Endothelial cell of umbilical vein (primary cell): Measurements from ENCODE around the gene SENP5. TPM values are rescaled to one million over a fixed set of nuclear protein-coding genes. Genes with fewer than 3 reads are reported as not detected.
"Not testable (repeated sequence)": the region's sequence is repeated elsewhere in the genome, so short reads cannot be mapped to it uniquely, and the experiment has no call there.

Experiments
- BruUV-seq: library from RNA; stranded (reverse); fragments of 400-500 nt; replicated peaks from 2 replicates; lab custom pipeline; 2021; lab: Mats Ljungman, UMichigan
- CTCF ChIA-PET: fragments of 300-600, 350-600 bp; sonication (Branson Sonifier 250); formaldehyde crosslinking; loops from one replicate; lab custom pipeline; 2021; ENCODE audit warnings: antibody characterized with exemption, inconsistent platforms; lab: Charles Lee
- POLR2A ChIA-PET: fragments of 300-600, 350-600 bp; sonication (Branson Sonifier 250); formaldehyde crosslinking; loops from one replicate; lab custom pipeline; 2021; ENCODE audit warnings: antibody characterized with exemption, inconsistent platforms; lab: Charles Lee
- DNase-seq: peaks from one replicate; pipeline ENCODE4 v3.0.0-alpha.2; 2011; ENCODE audit warnings: low read depth, low spot score
- FAIRE-seq: peaks from 2 replicates; lab custom pipeline; 2011; peaks lifted over from hg19 to GRCh38; lab: Jason Lieb, UNC
- H2AFZ ChIP-seq: 2 replicates; pipeline ENCODE4 v1.6.0; 2012; ENCODE audit warnings: low read depth, low read length, control low read depth, inconsistent platforms
- H3K27ac ChIP-seq: 2 replicates; pipeline ENCODE4 v1.5.1; 2011; ENCODE audit warnings: low read depth, mild to moderate bottlenecking, control low read depth, low read length, moderate library complexity; ENCODE audit not compliant: insufficient read depth
- H3K27me3 ChIP-seq, 2 experiments: 2 replicates each; pipeline versions ENCODE4 v1.6.0 to v1.6.1; 2011; ENCODE audit warnings: low read length in 2 of 2, mixed read lengths in 1 of 2; ENCODE audit not compliant: control insufficient read depth in 2 of 2, insufficient read depth in 2 of 2
- H3K36me3 ChIP-seq, 2 experiments: 2 replicates in 1 of 2; 3 replicates in 1 of 2; pipeline ENCODE4 v1.5.1; 2011; ENCODE audit warnings: low read length in 2 of 2, mild to moderate bottlenecking in 1 of 2, moderate library complexity in 1 of 2; ENCODE audit not compliant: control insufficient read depth in 2 of 2, insufficient read depth in 2 of 2; ENCODE audit errors: extremely low read depth in 1 of 2
- H3K4me1 ChIP-seq: 3 replicates; pipeline ENCODE4 v1.5.1; 2011; ENCODE audit warnings: mild to moderate bottlenecking, low read length; ENCODE audit not compliant: control insufficient read depth, insufficient read depth; ENCODE audit errors: extremely low read depth
- H3K4me2 ChIP-seq: 2 replicates; pipeline ENCODE4 v1.6.1; 2011; ENCODE audit warnings: low read length, control low read depth, mixed read lengths; ENCODE audit not compliant: insufficient read depth
- H3K4me3 ChIP-seq, 3 experiments: fragments of 200-600 bp in 1 of 3; sonication (generic), shearing (Covaris generic) in 1 of 3; replicated peaks in 1 of 3; 2 replicates each; pipeline ENCODE4 v1.5.1; 2011 to 2016; ENCODE audit warnings: control low read depth in 3 of 3, low read length in 3 of 3, mild to moderate bottlenecking in 2 of 3, inconsistent platforms in 1 of 3, low read depth in 1 of 3, moderate library complexity in 1 of 3; ENCODE audit not compliant: insufficient read depth in 1 of 3
- H3K79me2 ChIP-seq: 2 replicates; pipeline ENCODE4 v1.6.0; 2012; ENCODE audit warnings: low read length, inconsistent platforms; ENCODE audit not compliant: control insufficient read depth, insufficient read depth
- H3K9ac ChIP-seq: replicated peaks from 2 replicates; pipeline ENCODE3; 2011; ENCODE audit warnings: low read length, control low read depth; ENCODE audit not compliant: insufficient read depth; ENCODE audit errors: extremely low read depth
- H3K9me1 ChIP-seq: replicated peaks from 3 replicates; pipeline ENCODE4 v1.6.0; 2011; ENCODE audit warnings: mild to moderate bottlenecking, low read length; ENCODE audit not compliant: control insufficient read depth, insufficient read depth; ENCODE audit errors: extremely low read depth
- H3K9me3 ChIP-seq: replicated peaks from 2 replicates; pipeline ENCODE4 v1.5.1; 2012; ENCODE audit warnings: low read length, inconsistent platforms; ENCODE audit not compliant: control insufficient read depth, insufficient read depth
- H4K20me1 ChIP-seq: replicated peaks from 2 replicates; pipeline ENCODE3; 2011; ENCODE audit warnings: mild to moderate bottlenecking, low read length; ENCODE audit not compliant: control insufficient read depth, insufficient read depth; ENCODE audit errors: extremely low read depth
- EZH2 ChIP-seq: IDR thresholded peaks from 2 replicates; pipeline ENCODE4 v1.6.1; 2012; ENCODE audit warnings: borderline replicate concordance, low read depth, mild to moderate bottlenecking, moderate library complexity, low read length, inconsistent platforms; ENCODE audit not compliant: severe bottlenecking
- FOS ChIP-seq: IDR thresholded peaks from 2 replicates; pipeline ENCODE4 v1.6.1; 2011; ENCODE audit warnings: mild to moderate bottlenecking, low read length, moderate library complexity, borderline replicate concordance; ENCODE audit not compliant: insufficient read depth
- GATA2 ChIP-seq: IDR thresholded peaks from 2 replicates; pipeline ENCODE4 v1.7.0; 2011; ENCODE audit warnings: low read depth, mild to moderate bottlenecking, moderate library complexity, mixed read lengths, low read length; ENCODE audit not compliant: insufficient read length, insufficient read depth
- JUN ChIP-seq: IDR thresholded peaks from 2 replicates; pipeline ENCODE4 v1.6.1; 2011; ENCODE audit warnings: borderline replicate concordance, low read depth; ENCODE audit not compliant: insufficient read length, insufficient read depth
- MYC ChIP-seq: IDR thresholded peaks from one replicate; pipeline ENCODE4 v1.6.1; 2011; ENCODE audit warnings: mild to moderate bottlenecking, low read depth, low read length
- POLR2A ChIP-seq: IDR thresholded peaks from 2 replicates; pipeline ENCODE4 v1.6.1; 2012; ENCODE audit warnings: low read depth, mild to moderate bottlenecking, control low read depth, low read length
- POLR2AphosphoS5 ChIP-seq: IDR thresholded peaks from 2 replicates; pipeline ENCODE4 v1.6.1; 2012; ENCODE audit warnings: low read depth, mild to moderate bottlenecking, control low read depth, low read length, moderate library complexity; ENCODE audit not compliant: insufficient read depth
- dilution Hi-C: fragments of 300-500 bp; cut with MboI; formaldehyde crosslinking; loops from one replicate; pipeline ENCODE4 v1.15.0; 2019; ENCODE audit warnings: low sequenced_read_pairs; ENCODE audit not compliant: extremely low pct_ligation_motif_present
- intact Hi-C: fragments of 100-400 bp; cut with micrococcal nuclease; formaldehyde crosslinking; loops from one replicate; pipeline ENCODE4 v1.10.0; 2022
- polyA plus RNA-seq, 4 experiments: library from polyadenylated mRNA; depleted of rRNA in 3 of 4; stranded (reverse) in 3 of 4; unstranded in 1 of 4; fragments of >200 nt; gene quantifications; 2 replicates each; pipeline versions ENCODE4 v1.2.1 to v1.2.3, GENCODE V29; 2011 to 2012; ENCODE audit warnings: missing spikeins in 1 of 4
- total RNA-seq: library from RNA; stranded (reverse); gene quantifications from 2 replicates; pipeline ENCODE4 v1.2.3, GENCODE V29; 2021
- TF ChIP-seq, protein P1 (sequence below): IDR thresholded peaks from 2 replicates; pipeline ENCODE4 v1.6.1; 2011; ENCODE audit not compliant: insufficient read depth, insufficient read length
- TF ChIP-seq, protein P2 (sequence below), 2 donors: IDR thresholded peaks; 1 replicate in 1 of 2; 2 replicates in 1 of 2; pipeline ENCODE4 v1.5.1; 2011; ENCODE audit warnings: low read length in 2 of 2, mild to moderate bottlenecking in 2 of 2, moderate library complexity in 2 of 2, control low read depth in 1 of 2, inconsistent platforms in 1 of 2, low read depth in 1 of 2; ENCODE audit not compliant: insufficient read depth in 1 of 2; ENCODE audit errors: extremely low read depth in 1 of 2

Gene SENP5
- total and polyA plus RNA-seq, 2 donors (not counting 3 experiments of a cell fraction or from before 2014, with no cell fraction given), result 7.9 to 33.5 TPM

DNA sequence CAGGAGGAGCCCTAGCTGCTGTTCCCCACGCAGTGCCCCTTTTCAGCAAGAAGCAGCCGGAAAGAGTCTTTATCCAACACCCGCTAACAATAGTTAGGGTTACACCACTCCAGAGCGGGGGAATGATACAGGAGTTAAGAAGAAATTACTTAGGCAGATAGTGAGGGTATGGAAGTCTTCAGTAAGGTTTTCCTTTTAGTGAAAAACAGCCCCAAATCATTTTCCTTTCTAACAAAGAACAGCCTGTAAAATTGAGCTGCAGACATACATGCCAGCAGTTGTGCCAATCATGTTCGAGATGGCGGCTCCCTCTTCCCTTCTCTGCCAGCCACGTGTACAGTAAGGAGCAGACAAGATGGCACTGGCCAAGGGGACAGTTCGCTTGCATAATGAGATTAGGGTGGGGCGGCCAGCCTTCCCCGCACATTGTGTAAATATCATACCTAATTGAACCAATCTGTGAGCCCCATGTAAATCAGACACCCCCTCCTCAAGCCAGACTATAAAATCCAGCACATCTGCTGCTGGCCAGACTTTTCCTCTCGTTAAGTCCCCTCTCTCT, 18.5 kb upstream of the SENP5 start:
- intact Hi-C loops, result no loop called here
- dilution Hi-C loops, result no loop called here
- Histone ChIP-seq H3K79me2 (no peaks in the 10 kb centered on the region), H3K36me3 (no peaks in the 10 kb centered on the region), H4K20me1 (no peaks in the 10 kb centered on the region), H3K4me1 (no peaks in the 10 kb centered on the region), H3K27ac (no peak overlapping the region), H2AFZ (no peak overlapping the region), H3K9me1 (no peaks in the 10 kb centered on the region), H3K9ac (no peak overlapping the region), H3K27me3 (peaks cover 0 to 3% of the 10 kb centered on the region in 2 experiments), H3K9me3 (no peaks in the 10 kb centered on the region), H3K4me2 (no peak overlapping the region), H3K4me3 (no peak overlapping the region)
- no TSS peak for BruUV-seq
- TF ChIP-seq EZH2 (no peak), POLR2AphosphoS5 (no peak), POLR2A (no peak), JUN (no peak), MYC (no peak), GATA2 (no peak), FOS (no peak)
- TF ChIP-seq, protein P1, sequence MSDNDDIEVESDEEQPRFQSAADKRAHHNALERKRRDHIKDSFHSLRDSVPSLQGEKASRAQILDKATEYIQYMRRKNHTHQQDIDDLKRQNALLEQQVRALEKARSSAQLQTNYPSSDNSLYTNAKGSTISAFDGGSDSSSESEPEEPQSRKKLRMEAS, result no peak
- TF ChIP-seq, protein P2, sequence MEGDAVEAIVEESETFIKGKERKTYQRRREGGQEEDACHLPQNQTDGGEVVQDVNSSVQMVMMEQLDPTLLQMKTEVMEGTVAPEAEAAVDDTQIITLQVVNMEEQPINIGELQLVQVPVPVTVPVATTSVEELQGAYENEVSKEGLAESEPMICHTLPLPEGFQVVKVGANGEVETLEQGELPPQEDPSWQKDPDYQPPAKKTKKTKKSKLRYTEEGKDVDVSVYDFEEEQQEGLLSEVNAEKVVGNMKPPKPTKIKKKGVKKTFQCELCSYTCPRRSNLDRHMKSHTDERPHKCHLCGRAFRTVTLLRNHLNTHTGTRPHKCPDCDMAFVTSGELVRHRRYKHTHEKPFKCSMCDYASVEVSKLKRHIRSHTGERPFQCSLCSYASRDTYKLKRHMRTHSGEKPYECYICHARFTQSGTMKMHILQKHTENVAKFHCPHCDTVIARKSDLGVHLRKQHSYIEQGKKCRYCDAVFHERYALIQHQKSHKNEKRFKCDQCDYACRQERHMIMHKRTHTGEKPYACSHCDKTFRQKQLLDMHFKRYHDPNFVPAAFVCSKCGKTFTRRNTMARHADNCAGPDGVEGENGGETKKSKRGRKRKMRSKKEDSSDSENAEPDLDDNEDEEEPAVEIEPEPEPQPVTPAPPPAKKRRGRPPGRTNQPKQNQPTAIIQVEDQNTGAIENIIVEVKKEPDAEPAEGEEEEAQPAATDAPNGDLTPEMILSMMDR (IDR thresholded peaks at IDR 0.05; ENCODE audit: extremely low read depth in 1 of 2, insufficient read depth in 1 of 2, low read depth in 1 of 2, low read length in 2 of 2), result no peak
- FAIRE-seq, result no peak
- DNase-seq, result no peak
- POLR2A ChIA-PET, result interaction anchor here (0.6 kb wide), 1 partner anchor 109 kb away, joined by 3 read pairs; no protein-coding TSS in a partner anchor
- CTCF ChIA-PET, result interaction anchor here (1.7 kb wide), 1 partner anchor 12 kb away, joined by 5 read pairs; no protein-coding TSS in a partner anchor

DNA sequence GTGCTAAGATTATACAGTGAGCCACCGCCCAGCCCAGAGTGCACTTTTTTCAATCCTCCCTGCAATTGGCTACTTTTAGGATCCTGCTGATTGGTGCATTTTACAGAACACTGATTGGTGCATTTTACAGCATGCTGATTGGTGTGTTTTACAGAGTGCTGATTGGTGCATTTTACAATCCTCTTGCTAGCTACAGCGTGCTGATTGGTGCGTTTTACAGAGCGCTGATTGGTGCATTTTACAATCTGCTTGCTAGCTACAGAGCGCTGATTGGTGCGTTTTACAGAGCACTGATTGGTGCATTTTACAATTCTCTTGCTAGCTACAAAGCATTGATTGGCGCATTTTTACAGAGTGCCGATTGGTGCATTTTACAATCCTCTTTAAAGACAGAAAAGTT, 4.7 kb upstream of the SENP5 start:
- DNase-seq, H3K27ac ChIP-seq, H3K4me1 ChIP-seq, H3K9me3 ChIP-seq, POLR2A ChIA-PET, dilution Hi-C loops, FAIRE-seq, intact Hi-C loops, BruUV-seq, H4K20me1 ChIP-seq, CTCF ChIA-PET, H3K4me3 ChIP-seq, H3K9me1 ChIP-seq, H2AFZ ChIP-seq, H3K79me2 ChIP-seq, H3K4me2 ChIP-seq, H3K36me3 ChIP-seq, H3K27me3 ChIP-seq, H3K9ac ChIP-seq: not testable (repeated sequence)
